ENCODE data around the gene MAST3.
A peak's percentile ranks its signal among the peaks of the same experiment; 100 is the strongest.

Gene MAST3

DNA sequence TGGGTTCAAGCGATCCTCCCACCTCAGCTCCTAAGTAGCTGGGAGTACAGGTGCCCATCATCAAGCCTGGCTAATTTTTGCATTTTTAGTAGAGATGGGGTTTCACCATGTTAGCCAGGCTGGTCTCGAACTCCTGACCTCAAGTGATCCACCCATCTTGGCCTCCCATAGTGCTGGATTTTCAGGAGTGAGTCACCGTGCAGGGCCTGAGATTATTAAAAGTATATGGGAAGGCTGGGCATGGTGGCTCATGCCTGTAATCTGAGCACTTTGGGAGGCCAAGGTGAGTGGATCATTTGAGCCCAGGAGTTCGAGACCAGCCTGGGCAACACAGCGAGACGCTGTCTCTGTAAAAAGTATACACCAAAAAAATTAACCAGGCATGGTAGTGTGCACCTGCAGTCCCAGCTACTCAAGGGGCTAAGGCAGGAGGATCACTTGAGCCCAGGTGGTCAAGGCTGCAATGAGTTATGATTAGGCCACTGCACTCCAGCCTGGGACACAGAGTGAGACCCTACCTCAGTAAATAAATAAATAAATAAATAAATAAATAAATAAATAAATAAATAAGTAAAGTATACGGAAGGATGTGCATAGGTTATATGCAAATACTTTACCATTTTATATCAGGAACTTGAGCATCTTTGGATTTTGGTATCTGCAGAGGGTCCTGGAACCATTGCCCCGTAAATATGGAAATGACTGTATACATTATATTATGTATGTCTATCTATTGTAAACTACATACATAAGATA lies 11.7 kb upstream of the MAST3 start (continued):
- TF ChIP-seq ZNF202 (tag by site-specific recombination; IDR thresholded peaks at IDR 0.05; ENCODE audit: borderline replicate concordance) (0 out of 2 replicates have a peak, but pooled peaks have one; percentile 43), ZNF791 (tag by site-specific recombination; IDR thresholded peaks at IDR 0.05) (no peak), ZNF785 (tag by site-specific recombination; IDR thresholded peaks at IDR 0.05) (no peak), ZFP37 (tag by site-specific recombination; IDR thresholded peaks at IDR 0.05) (no peak), YY2 (tag by site-specific recombination; IDR thresholded peaks at IDR 0.05) (no peak), ZNF664 (tag by site-specific recombination; IDR thresholded peaks at IDR 0.05) (peak; percentile 64; the same call in 1 of the 2 replicates), ZBTB10 (tag by site-specific recombination; IDR thresholded peaks at IDR 0.05) (no peak), ZNF501 (tag by site-specific recombination; IDR thresholded peaks at IDR 0.05) (no peak), PRDM4 (tag by site-specific recombination; IDR thresholded peaks at IDR 0.05) (no peak; the same call in 1 of the 2 replicates), BCL11A (tag by site-specific recombination; IDR thresholded peaks at IDR 0.05; ENCODE audit: low read depth) (no peak), ZNF274 (IDR thresholded peaks at IDR 0.05; ENCODE audit: low read length) (no peak), ZNF274 (tag by site-specific recombination; IDR thresholded peaks at IDR 0.05; ENCODE audit: borderline replicate concordance) (no peak), ZNF239 (tag by site-specific recombination; IDR thresholded peaks at IDR 0.05) (no peak), ZSCAN23 (tag by site-specific recombination; IDR thresholded peaks at IDR 0.05) (no peak), ZNF266 (tag by site-specific recombination; IDR thresholded peaks at IDR 0.05; ENCODE audit: low read depth) (peak; percentile 57; the same call in 1 of the 2 replicates)
- TF ChIP-seq, protein P1, sequence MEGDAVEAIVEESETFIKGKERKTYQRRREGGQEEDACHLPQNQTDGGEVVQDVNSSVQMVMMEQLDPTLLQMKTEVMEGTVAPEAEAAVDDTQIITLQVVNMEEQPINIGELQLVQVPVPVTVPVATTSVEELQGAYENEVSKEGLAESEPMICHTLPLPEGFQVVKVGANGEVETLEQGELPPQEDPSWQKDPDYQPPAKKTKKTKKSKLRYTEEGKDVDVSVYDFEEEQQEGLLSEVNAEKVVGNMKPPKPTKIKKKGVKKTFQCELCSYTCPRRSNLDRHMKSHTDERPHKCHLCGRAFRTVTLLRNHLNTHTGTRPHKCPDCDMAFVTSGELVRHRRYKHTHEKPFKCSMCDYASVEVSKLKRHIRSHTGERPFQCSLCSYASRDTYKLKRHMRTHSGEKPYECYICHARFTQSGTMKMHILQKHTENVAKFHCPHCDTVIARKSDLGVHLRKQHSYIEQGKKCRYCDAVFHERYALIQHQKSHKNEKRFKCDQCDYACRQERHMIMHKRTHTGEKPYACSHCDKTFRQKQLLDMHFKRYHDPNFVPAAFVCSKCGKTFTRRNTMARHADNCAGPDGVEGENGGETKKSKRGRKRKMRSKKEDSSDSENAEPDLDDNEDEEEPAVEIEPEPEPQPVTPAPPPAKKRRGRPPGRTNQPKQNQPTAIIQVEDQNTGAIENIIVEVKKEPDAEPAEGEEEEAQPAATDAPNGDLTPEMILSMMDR (tag by site-specific recombination; IDR thresholded peaks at IDR 0.05) = no peak
- TF ChIP-seq, protein P2, sequence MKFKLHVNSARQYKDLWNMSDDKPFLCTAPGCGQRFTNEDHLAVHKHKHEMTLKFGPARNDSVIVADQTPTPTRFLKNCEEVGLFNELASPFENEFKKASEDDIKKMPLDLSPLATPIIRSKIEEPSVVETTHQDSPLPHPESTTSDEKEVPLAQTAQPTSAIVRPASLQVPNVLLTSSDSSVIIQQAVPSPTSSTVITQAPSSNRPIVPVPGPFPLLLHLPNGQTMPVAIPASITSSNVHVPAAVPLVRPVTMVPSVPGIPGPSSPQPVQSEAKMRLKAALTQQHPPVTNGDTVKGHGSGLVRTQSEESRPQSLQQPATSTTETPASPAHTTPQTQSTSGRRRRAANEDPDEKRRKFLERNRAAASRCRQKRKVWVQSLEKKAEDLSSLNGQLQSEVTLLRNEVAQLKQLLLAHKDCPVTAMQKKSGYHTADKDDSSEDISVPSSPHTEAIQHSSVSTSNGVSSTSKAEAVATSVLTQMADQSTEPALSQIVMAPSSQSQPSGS (tag by site-specific recombination; IDR thresholded peaks at IDR 0.05; ENCODE audit: low read depth) = no peak
- TF ChIP-seq, protein P3, sequence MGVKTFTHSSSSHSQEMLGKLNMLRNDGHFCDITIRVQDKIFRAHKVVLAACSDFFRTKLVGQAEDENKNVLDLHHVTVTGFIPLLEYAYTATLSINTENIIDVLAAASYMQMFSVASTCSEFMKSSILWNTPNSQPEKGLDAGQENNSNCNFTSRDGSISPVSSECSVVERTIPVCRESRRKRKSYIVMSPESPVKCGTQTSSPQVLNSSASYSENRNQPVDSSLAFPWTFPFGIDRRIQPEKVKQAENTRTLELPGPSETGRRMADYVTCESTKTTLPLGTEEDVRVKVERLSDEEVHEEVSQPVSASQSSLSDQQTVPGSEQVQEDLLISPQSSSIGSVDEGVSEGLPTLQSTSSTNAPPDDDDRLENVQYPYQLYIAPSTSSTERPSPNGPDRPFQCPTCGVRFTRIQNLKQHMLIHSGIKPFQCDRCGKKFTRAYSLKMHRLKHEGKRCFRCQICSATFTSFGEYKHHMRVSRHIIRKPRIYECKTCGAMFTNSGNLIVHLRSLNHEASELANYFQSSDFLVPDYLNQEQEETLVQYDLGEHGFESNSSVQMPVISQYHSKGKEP (tag by site-specific recombination; IDR thresholded peaks at IDR 0.05) = no peak
- TF ChIP-seq, protein P4, sequence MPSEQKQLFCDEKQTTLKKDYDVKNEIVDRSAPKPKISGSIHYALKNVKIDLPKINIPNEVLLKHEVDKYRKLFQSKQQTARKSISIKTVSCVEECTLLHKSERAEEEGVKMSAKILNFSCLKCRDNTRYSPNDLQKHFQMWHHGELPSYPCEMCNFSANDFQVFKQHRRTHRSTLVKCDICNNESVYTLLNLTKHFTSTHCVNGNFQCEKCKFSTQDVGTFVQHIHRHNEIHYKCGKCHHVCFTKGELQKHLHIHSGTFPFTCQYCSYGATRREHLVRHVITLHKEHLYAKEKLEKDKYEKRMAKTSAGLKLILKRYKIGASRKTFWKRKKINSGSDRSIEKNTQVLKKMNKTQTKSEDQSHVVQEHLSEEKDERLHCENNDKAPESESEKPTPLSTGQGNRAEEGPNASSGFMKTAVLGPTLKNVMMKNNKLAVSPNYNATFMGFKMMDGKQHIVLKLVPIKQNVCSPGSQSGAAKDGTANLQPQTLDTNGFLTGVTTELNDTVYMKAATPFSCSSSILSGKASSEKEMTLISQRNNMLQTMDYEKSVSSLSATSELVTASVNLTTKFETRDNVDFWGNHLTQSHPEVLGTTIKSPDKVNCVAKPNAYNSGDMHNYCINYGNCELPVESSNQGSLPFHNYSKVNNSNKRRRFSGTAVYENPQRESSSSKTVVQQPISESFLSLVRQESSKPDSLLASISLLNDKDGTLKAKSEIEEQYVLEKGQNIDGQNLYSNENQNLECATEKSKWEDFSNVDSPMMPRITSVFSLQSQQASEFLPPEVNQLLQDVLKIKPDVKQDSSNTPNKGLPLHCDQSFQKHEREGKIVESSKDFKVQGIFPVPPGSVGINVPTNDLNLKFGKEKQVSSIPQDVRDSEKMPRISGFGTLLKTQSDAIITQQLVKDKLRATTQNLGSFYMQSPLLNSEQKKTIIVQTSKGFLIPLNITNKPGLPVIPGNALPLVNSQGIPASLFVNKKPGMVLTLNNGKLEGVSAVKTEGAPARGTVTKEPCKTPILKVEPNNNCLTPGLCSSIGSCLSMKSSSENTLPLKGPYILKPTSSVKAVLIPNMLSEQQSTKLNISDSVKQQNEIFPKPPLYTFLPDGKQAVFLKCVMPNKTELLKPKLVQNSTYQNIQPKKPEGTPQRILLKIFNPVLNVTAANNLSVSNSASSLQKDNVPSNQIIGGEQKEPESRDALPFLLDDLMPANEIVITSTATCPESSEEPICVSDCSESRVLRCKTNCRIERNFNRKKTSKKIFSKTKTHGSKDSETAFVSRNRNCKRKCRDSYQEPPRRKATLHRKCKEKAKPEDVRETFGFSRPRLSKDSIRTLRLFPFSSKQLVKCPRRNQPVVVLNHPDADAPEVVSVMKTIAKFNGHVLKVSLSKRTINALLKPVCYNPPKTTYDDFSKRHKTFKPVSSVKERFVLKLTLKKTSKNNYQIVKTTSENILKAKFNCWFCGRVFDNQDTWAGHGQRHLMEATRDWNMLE (tag by site-specific recombination; conservative IDR thresholded peaks at IDR 0.05; ENCODE audit: low read depth) = peak; percentile 88

Measured in HEK293 (cell line).